Amniotic stem cell (primary cell): Measurements from ENCODE around the gene PTK6.
"Not testable (repeated sequence)": the region's sequence is repeated elsewhere in the genome, so short reads cannot be mapped to it uniquely, and the experiment has no call there.

Source experiments
- DNase-seq: peaks from one replicate; lab custom pipeline; 2025; lab: John Stamatoyannopoulos, UW

Gene PTK6

GRCh38 chr20:63568986-63569949 lies 32.1 kb upstream of the PTK6 start:
- DNase-seq = no peak

GRCh38 chr20:63568170-63568981 lies 31.2 kb upstream of the PTK6 start:
- DNase-seq = no peak

- DNase-seq = no peak
Measured at GRCh38 chr20:63567386-63568169, 30.4 kb upstream of the PTK6 start.

GRCh38 chr20:63567136-63567385 lies 29.9 kb upstream of the PTK6 start:
- no peak for DNase-seq

- no peak for DNase-seq
Measured at GRCh38 chr20:63566395-63567135, 29.4 kb upstream of the PTK6 start.

- no peak for DNase-seq
Measured at GRCh38 chr20:63565699-63566335, 28.6 kb upstream of the PTK6 start.

- DNase-seq = no peak
Measured at GRCh38 chr20:63565021-63565698, 28.0 kb upstream of the PTK6 start.

GRCh38 chr20:63564036-63564810 lies 27.0 kb upstream of the PTK6 start:
- no peak for DNase-seq

GRCh38 chr20:63563225-63563935 lies 26.2 kb upstream of the PTK6 start:
- DNase-seq = no peak

GRCh38 chr20:63562461-63563224 lies 25.5 kb upstream of the PTK6 start:
- no peak for DNase-seq

GRCh38 chr20:63561624-63562396 lies 24.6 kb upstream of the PTK6 start:
- DNase-seq = no peak

- DNase-seq = no peak
Measured at GRCh38 chr20:63560856-63561609, 23.9 kb upstream of the PTK6 start.

- no peak for DNase-seq
Measured at GRCh38 chr20:63560333-63560805, 23.2 kb upstream of the PTK6 start.

- DNase-seq = not testable (repeated sequence)
Measured at GRCh38 chr20:63559485-63560332, 22.5 kb upstream of the PTK6 start.

- DNase-seq = no peak
Measured at GRCh38 chr20:63558804-63559484, 21.8 kb upstream of the PTK6 start.
